Ecto neural progenitor cell (in vitro differentiated cells): ENCODE data around the gene PI16.
"Not testable (repeated sequence)": the region's sequence is repeated elsewhere in the genome, so short reads cannot be mapped to it uniquely, and the experiment has no call there.

Experiments
- DNase-seq: peaks from one replicate; pipeline ENCODE4 v3.0.0-alpha.2; 2018; ENCODE audit warnings: low spot score

Gene PI16

DNA sequence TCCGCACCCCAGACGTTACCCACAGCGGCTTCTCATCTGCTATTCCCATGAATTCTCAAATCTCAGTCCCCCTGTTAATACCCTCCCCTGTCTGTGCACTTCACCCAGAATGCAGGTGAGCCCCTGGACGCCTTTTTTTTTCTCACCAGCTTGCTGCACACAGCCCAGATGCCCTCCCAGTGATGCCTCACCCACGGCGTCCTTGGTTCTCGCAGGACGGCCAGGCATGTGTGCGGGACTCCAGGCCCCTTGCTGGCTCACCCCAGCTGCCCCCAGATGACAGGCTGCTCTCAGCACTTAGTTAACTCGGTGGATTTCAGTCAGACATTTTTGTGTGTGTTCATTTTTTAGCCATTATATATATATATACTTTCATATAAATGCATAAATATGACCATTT is 25.4 kb upstream of the PI16 start:
- no peak for DNase-seq

DNA sequence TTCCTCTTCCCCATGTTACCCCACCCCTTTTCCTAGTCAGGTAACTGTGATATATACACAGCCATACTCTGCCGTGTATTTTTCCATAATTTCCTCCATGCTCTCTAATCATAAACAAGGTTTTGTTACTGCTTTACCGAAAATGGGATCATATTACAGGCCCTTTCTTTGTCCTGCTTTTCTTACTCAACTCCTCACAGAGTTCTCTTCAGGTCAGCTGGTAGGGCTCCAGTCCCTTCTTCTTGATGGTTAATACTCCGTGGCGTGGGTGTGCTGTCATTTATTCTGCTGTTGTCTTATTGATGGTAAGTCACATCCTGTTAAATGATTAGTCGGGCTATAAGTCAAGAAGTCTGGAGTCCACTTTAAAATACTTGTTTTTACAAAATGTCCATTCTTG is 24.9 kb upstream of the PI16 start:
- no peak for DNase-seq

DNA sequence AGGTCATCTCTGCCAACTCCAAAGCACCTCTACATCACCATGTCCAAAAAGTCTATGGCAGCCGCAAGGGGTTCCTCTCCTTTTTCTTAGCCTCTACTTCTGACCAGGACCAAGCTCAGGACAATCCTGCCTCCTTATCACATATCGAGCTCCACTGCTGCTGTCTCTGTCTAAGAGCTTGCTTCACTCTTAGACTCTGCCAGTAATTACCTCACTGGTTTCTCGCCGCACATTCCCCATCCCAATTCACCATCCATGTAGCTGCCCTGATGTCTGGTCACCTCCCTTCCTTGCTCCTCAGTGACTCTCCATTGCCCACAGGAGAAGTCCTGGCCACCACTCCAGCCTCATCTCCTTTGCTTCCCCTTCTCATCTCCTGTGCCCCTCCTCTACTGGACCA is 24.1 kb upstream of the PI16 start:
- no peak for DNase-seq

DNA sequence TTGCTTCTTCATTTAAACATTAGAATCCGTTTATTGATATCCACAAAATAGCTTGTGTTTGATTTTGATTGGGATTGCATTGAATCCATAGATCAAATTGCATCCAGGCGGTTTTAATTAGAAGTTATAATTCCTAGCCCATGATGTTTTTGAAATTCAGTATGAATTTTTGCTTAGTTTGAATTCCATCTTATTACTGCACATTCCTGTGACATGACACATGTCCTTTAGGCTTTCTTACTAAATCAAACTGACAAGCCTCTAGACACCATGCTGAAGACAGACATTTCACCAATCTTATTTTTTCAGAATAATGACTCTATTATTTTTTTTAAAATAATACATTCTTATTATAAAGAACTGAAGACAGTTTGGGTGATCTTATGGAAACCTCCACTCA is 21.4 kb upstream of the PI16 start:
- DNase-seq, result no peak

DNA sequence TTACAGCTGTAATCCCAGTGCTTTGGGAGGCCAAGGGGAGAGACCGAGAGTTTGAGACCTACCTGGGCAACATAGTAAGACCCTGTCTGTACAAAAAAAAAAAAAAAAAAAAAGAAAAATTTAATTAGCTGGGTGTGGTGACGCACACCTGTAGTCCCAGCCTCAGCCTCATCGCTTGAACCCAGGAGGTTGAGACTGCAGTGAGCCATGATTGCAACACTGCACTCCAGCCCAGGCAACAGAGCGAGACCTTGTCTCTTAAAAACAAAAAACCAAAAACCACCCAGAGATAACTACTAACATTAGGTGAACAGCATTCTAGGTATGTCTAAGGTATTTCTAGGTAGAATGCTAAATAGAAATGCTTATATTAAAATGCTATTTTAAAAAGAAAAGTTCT is 21.0 kb upstream of the PI16 start:
- no peak for DNase-seq

DNA sequence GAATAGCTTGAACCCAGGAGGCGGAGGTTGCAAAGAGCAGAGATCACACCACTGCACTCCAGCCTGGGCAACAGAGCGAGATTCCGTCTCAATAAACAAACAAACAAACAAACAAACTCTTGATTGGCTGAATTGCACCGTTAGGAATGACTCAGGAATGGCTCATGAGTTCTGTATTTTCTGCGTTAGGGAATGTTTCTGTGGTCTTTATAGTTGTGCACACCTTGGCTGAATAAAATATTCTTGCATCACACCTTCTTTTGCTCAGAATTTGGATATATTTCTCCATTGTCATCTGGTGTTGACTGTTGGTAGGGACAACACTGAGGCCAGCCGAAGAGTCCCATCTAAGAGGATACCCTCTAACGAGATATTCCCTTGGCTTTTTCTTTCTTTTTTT is 19.6 kb upstream of the PI16 start:
- no peak for DNase-seq

DNA sequence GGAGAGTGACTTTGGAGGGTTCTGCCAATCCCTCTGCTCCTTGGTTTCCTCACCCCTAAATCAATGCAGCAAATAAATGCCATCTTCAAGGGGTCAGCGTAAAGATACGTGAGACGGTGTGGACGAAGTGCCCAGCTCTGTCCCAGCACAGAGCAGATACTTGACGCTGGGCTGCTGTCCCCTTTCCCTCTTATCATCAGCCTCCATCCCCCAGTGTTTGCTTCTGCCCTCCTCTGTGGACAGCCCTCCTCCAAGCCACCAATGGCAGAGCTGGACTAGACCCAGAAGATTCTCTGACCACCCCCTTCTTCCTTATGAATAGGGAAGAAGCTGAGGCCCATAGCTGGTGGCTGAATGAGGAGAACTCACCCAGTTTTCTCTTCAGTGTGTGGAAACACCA is 17.7 kb upstream of the PI16 start:
- DNase-seq, result no peak

DNA sequence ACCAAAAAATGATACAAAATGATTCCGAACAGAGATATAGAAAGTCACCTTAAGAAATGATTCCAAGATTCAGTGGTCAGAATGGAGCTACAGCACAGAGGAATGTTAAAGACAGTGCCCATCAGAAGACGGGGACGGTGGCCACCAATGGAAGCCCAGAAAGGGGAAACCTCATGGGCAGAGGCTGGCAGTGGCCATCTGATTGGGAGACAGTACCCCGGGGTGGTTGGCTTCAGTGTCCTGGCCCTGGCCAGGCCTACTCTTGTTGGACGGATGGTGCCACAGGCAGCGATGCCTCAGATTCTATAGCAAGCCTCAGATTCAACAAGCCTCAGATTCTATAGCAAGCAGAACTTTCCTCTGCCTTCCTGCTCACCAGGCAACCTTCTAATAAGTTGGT is 16.6 kb upstream of the PI16 start:
- DNase-seq, result no peak

DNA sequence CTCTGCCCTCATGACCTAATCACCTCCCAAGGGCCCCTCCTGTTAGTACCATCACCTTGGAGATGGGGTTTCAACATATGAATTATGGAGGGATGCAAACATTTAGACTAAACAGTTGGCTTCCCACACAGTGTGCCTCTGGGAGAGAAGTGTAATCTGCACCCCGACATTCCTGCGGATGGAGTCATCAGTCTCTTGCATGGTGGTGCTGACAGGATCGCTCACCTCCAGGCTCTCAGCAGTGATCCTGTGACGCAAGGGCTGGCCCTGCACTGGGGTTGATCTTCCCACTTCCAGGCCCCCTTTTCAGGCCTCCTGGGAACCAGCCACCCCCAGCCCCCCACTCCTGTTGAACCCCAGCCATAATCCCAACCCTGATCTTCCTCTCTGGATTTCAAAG is 16.0 kb upstream of the PI16 start:
- no peak for DNase-seq

DNA sequence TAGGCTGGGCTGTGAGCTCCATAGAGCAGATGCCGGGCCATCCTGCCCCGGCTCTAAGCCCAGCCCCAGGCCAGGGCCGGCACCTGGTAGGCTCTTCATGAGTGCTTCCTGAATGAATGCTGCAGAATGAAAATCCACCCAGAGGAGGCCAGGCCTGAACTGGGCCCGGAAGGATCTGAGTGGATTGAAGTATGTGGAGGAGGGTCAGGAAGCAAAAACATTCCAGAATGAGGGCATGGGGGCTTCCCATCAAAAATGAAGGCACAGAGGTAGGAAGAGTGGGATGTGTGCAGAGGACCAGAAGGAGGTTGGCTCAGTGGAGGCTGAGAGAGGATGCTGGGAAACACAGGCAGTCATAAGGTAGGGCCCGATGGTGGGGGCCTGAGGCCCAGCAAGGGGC is 15.5 kb upstream of the PI16 start:
- not testable (repeated sequence) for DNase-seq

DNA sequence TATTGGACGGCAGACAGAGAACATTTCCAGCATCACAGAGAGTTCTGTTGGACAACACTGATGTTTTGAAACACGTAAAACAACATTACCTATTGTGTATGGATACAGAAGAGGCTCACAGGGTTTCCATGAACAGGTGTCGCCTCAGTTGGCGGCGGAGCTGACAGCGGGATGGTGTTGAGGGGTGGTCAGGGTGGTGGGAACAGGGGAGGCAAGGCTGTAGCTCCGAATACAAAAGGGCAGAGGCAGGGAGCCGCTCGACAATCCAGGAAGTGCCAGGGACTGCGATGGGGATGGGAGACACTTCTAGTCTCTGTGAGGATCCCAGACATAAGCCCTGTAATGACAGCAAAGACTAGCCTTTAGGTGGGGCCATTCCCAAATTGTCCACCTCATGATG is 14.5 kb upstream of the PI16 start:
- DNase-seq, result no peak

DNA sequence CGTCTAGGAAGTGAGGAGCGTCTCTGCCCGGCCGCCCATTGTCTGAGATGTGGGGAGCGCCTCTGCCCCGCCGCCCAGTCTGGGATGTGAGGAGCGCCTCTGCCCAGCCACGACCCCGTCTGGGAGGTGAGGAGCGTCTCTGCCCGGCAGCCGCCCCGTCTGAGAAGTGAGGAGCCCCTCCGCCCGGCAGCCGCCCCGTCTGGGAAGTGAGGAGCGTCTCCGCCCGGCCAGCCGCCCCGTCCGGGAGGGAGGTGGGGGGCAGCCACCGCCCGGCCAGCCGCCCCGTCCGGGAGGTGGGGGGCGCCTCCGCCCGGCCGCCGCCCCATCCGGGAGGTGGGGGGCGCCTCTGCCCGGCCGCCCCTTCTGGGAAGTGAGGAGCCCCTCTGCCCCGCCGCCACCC is 13.0 kb upstream of the PI16 start:
- DNase-seq, result not testable (repeated sequence)

DNA sequence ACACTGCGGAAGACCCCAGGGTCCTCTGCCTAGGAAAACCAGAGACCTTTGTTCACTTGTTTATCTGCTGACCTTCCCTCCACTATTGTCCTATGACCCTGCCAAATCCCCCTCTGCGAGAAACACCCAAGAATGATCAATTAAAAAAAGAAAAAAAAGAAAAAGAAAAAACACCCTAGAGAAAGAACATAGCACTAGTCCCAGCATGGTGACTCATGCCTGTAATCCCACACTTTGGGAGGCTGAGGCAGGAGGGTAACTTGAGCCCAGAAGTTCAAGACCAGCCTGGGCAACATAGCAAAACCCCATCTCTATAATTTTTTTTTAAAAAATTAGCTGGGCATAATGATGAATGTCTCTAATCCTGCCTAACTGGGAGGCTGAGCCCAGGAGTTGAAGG is 12.2 kb upstream of the PI16 start:
- DNase-seq, result not testable (repeated sequence)

DNA sequence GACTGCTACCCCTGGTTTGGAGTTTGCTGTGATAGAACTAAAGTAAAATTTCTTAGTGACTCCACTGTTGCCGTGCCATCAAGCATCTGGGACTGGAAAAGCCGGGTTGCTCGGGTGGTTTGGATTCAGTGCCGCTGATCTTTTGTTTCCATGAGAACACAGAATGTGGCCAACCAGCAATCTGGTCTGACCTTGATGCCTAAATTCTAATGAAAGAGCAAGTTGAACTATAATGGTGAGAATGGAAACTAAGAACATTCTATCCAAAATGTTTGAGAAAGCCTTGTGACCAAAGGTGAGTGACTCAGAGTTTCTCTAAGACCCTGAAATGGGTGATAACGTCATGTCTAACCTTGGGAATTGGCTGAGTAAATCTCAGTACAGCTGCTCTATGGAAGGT is 9.9 kb upstream of the PI16 start:
- DNase-seq, result no peak

DNA sequence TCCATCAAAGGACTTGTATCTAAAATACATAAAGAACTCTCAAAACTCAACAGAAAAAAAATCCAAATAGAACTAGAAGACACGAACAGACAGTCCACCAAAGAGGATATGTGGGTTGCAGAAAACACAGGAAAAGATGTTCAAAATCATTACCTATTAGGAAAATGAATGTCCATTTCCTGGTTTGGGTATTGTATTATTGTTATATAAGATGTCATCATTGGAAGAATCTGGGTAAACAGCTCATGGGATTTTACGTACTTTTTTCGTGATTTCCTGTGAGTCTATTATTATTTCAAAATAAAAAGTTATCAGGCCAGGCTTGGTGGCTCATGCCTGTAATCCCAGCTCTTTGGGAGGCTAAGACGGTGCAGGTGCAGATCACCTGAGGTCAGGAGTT is 9.2 kb upstream of the PI16 start:
- no peak for DNase-seq

DNA sequence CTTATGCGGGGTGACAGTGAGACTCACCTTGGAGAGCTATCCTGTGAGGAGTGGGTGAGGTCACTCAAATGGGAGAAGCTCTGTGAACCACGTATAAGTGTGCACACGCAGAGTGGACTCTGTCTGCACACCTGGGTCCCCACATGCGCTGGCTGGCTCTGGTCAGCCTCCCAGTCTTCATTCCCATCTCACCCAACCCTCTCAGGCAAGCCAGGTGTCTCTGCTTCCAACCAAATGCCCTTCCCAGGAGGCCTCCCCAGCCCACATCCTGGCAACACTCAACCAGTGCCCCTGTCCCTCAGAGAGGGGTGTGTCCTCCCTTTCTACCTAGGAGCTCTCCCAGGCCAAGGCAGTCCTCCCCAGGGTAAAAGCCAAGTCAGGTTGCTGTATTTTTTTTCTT is 8.0 kb upstream of the PI16 start:
- DNase-seq, result no peak

DNA sequence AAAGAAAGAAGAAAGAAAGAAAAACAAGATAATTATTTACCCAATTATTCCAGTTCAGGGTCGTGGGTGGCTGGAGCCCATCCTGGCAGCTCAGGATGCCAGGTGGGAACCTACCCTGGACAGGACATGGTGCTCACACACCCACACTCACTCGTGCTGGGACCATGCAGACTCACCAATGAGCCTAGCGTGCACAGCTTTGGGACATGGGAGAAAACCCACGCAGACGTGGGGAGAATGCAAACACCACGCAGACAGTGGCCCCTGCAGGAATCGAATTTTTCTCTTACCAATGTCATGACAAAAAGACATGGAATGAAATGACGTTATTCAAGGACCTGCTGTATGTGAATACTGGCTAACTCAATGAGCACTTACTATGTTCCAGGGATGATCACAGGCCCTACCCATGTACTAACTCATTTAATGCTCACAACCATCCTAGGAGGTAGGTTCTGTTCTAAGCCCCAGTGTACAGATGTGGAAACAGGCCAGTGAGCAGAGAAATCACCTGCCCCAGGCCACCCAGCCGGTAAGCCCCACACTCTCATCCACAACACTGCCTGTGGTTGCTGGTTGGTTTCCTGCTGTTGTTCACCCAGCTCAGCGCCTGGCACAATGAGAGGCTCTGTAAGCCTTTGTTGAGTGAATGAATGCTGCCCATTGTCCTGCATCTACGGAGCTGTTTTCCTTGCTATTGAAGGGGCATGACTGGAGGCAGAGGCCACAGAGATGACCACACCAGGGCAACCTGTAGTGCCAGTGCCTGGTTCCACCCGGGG is 6.8 kb upstream of the PI16 start:
- DNase-seq, result no peak

DNA sequence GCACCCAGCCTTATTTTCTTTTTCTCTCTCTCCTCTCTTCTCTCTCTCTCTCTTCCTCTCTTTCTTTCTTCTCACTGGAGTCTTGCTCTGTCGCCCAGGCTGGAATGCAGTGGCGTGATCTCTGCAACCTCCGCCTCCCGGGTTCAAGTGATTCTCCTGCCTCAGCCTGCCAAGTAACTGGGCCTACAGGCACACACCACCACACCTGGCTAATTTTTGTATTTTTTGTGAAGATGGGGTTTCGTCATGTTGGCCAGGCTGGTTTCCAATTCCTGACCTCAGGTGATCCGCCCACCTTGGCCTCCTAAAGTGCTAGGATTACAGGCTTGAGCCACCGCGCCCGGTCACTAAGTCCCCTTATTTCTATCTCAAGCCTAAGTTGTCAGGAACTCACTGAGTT is 5.5 kb upstream of the PI16 start:
- not testable (repeated sequence) for DNase-seq

DNA sequence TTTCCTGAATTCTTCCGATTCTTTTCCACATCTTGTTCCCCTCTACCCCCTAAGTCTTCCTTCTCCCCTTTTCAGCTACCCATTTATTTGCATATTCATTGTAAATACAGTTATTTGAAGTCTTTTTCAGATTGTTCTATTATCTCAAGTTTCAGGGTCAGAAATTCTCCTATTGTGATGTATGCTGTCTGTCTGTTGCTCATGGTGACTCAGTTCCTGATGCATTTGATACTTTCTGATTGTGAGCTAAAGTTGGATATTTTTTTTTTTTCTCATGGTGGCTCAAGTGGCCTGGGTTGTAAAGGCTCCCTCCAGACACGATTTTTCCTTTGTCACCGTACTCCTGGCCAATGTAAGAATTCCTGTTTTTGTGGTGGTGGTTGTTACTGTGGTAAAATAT is 4.9 kb upstream of the PI16 start:
- DNase-seq, result no peak

DNA sequence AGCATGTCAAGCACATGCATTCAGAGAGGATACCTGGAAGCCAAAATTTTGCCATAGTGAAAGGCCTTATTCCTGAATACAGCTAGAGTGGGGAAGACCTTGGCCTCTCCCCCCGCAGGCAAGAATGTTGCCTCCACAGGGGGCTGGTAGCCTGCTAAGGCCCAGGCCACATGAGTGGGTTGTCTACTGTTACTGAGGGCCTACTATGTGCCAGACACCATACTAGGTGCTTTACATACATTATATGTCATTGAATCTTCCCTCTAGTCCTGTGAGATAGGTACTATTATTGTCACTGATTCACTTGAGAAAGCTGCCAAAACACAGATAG is 642 bp upstream of the PI16 start:
- no peak for DNase-seq

DNA sequence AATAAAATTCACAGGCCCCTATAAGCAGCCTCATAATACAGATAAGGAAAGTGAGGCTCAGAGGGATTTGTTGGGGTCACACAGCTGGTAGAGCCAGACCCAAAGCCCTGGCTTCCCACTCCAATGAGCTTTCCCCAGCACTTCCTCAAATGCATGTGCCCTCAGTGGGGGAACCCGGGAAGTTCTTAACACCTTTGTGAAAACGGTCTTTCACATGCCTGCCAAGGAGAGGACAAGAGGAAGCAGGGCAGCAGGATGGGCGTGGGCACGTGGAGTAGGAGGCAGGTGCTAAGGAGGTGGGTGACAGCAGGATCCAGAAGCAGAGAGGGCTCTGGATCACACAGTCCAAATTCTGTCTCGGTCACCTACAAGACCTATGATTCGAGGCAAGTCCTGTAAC is 598 bp downstream of the PI16 start:
- DNase-seq, result no peak

DNA sequence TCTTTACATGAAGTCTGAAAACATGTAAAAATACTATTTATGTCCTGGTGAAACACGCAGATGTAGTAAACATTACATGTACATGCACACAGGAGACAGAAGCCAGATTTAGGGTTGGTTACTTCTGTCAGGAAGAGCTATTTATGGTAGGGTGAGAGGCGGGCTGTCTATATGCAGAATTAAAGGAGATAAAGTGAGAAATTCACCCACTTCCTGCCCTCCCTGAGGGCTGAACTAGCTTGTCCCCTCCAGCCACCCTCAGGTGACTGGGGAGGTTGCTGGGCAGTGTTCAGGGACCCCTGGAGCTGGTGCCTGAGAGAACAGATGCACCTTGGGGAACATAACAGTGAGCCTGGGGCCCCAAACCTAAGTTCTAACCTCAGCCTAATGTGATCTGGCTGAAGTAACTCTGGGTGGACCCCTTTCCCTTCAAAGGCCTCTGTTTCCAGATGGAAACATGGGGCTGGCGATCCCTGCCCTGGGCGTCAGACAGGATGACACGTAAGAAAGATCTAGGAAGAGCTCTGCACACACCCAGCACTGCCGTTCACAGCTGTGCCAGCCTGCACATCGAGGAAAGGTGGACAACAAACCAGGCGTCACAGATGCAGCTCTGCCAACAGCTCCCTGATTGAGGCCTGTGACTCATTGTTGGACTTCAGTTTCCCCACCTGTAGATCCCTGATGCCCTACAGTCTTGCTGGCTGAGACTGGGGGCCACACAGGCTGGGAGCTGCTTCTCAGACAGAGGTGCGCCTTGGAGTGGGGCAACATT is 1.3 kb downstream of the PI16 start:
- no peak for DNase-seq

DNA sequence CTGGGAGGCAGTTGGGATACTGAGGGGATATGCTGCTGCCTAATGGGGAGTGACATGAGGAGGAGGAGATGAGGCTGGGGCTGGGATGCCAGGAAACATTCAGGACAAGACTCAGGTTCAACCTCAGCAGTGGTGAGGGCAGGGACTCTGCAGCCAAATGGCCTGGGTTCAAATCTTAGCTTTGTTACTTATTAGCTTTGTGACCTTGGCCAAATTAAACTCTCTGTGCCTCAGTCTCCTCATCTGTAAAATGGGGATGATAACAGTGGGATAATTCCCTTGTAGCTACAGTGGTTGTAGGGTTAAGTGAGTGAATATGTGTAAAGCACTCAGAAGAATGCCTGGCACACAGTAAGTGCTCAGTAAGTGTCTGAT is 1.9 kb downstream of the PI16 start:
- no peak for DNase-seq

DNA sequence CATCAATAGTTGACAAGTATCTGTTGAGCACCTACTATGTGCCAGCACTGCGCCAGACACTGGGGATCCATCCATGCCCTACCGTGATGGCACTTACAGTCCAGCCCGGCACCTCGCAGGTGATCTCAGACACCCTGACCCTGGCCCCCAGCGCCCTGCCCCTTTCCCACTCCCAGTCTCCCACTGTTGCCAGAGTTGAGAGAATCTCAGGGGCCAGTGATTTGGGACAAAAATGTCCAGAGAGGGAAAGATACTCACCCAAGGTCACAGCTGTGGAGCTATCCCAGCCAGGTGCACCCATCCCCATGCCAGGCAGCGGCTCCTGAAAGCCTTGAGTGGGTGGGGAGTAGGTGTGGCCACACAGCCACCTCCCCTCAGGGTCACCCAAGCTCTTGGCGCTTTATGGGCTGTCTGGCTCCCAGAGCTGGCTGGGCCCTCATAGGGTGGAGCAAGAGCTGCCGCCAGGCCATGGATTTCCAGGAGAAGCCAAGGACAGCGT is 3.3 kb downstream of the PI16 start:
- DNase-seq, result no peak
